VCaP (cell line): Measurements from ENCODE around the gene PADI3.
"Not testable (repeated sequence)": the region's sequence is repeated elsewhere in the genome, so short reads cannot be mapped to it uniquely, and the experiment has no call there.

ENCODE experiments used
- H3K27ac ChIP-seq: fragments of 450-650 bp; 2 replicates; pipeline ENCODE4 v1.5.1; 2017
- TF ChIP-seq, protein P1 (sequence below): fragments of 450-650 bp; conservative IDR thresholded peaks from 2 replicates; pipeline ENCODE4 v1.5.1; 2017; ENCODE audit warnings: mild to moderate bottlenecking, moderate library complexity

Gene PADI3

DNA sequence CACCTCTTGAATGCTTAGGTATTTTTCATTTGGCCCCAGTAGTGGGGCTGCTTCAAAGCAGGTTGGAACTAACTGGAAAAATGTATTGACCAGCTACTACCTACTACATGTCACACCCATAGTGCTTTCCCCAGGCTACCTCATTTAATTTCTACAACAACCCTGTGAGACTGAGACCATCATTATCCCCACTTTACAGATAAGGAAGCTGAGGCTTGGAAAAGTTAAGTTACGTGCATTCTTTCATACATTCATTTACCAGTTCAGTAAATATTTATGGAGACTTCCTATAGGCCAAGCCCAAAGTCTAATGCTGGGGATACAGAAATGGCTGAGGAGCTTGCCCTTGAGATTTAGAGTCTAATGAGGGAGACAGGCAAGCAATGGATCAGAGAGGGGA is 14.5 kb upstream of the PADI3 start:
- TF ChIP-seq, protein P1, sequence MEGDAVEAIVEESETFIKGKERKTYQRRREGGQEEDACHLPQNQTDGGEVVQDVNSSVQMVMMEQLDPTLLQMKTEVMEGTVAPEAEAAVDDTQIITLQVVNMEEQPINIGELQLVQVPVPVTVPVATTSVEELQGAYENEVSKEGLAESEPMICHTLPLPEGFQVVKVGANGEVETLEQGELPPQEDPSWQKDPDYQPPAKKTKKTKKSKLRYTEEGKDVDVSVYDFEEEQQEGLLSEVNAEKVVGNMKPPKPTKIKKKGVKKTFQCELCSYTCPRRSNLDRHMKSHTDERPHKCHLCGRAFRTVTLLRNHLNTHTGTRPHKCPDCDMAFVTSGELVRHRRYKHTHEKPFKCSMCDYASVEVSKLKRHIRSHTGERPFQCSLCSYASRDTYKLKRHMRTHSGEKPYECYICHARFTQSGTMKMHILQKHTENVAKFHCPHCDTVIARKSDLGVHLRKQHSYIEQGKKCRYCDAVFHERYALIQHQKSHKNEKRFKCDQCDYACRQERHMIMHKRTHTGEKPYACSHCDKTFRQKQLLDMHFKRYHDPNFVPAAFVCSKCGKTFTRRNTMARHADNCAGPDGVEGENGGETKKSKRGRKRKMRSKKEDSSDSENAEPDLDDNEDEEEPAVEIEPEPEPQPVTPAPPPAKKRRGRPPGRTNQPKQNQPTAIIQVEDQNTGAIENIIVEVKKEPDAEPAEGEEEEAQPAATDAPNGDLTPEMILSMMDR: no peak
- H3K27ac ChIP-seq: no peak overlapping the region

DNA sequence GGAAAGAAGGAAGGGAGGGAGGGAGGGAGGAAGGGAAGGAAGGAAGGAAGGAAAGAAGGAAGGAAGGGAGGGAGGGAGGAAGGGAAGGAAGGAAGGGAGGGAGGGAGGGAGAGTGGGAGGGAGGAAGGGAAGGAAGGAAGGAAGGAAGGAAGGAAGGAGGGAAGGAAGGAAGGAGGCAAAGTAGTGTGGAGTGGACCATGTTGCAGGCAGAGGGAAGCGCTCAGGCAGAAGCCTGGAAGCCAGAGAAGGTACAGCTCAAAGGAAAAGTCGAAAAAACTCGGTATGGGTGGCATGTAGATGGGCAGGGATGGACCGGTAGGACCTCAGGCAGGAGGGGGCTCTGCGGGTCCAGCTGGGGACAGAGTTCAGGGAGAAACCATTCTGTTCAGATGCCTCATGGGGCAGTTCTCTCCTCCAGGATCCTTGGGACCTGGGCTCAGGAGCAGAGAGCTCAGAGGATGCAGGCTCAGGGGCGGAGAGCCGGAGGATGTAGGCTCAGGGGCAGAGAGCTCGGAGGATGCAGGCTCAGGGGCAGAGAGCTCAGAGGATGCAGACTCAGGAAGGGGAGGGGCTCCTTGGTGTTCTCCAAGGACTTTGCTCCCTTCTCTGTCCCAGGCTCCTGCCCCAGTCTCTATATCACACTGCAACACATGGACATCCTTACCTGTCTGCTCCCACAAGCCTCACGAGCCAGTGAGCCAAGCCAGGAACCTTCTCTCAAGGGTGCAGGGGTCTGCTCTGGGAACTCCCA is 13.6 kb upstream of the PADI3 start:
- H3K27ac ChIP-seq: no peak overlapping the region
- TF ChIP-seq, protein P1: no peak

DNA sequence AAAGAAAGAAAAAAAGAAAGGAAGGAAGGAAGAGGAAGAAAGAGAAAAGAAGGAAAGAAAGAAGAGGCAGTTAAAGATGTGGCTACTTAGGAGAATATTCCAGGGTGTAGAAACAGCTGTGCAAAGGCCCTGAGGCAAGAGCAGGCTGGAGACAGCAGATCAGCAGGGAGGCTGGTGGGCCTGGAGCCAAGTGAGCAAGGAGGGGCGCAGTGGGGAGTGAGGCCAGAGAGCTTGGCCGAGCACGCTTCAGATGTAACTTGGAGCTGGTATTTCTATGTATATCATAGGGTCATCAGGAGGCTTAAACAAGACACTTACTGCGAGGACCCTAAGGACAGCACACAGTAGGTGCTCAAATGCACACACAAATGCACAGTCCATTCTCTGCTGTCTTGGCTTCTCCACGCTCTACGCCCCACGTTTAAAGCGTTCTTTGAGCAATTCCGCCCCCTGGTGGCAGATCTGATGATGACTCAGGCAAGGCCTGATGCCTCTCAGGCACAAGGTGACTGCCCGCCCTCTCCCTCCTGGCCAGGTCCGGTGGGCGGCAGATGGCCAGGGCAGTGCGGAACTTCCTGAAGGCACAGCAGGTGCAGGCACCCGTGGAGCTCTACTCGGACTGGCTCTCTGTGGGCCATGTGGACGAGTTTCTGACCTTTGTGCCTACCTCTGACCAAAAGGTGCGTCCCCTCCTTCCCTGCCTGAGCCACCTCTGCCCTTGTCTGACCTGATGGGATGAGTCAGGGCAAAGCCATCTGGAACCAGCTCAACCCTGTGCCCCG is 11.9 kb upstream of the PADI3 start:
- H3K27ac ChIP-seq: no peak overlapping the region
- TF ChIP-seq, protein P1: peak; percentile 84

DNA sequence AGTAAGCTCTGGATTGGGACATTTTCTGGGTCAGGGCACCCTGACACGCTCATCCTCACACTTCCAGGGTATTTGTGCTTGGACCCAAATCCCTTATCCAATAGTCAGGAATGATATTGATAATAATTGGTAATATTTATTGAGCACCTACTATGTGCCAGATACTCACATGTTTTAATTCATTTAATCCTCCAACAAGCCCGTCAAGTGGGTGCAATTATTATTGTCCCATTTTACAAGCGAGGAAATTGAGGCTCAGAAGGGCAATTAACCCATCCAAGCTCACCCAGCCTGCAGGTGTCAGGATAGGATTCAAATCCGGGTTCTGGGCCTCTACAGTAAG is 11.4 kb upstream of the PADI3 start:
- TF ChIP-seq, protein P1: no peak
- H3K27ac ChIP-seq: no peak overlapping the region

DNA sequence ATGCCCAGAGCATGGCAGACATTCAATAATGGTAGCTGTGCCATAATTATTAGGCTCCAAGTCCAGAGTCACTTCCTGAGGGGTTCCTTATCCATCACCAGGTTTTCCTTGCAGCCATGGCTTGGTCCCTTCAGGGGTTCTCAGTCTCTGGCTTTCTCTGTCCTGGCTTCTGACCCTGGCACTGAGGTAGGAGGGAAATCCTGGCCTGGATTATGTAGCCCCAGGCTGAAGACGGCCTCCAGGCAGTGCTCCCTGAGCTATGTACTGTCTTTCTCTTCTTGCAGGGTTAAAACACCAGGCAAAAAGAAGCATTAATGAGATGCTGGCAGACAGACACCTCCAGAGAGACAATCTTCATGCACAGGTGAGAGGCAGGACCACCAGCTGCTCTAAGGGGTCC is 9.5 kb upstream of the PADI3 start:
- no peak overlapping the region for H3K27ac ChIP-seq
- TF ChIP-seq, protein P1: no peak

DNA sequence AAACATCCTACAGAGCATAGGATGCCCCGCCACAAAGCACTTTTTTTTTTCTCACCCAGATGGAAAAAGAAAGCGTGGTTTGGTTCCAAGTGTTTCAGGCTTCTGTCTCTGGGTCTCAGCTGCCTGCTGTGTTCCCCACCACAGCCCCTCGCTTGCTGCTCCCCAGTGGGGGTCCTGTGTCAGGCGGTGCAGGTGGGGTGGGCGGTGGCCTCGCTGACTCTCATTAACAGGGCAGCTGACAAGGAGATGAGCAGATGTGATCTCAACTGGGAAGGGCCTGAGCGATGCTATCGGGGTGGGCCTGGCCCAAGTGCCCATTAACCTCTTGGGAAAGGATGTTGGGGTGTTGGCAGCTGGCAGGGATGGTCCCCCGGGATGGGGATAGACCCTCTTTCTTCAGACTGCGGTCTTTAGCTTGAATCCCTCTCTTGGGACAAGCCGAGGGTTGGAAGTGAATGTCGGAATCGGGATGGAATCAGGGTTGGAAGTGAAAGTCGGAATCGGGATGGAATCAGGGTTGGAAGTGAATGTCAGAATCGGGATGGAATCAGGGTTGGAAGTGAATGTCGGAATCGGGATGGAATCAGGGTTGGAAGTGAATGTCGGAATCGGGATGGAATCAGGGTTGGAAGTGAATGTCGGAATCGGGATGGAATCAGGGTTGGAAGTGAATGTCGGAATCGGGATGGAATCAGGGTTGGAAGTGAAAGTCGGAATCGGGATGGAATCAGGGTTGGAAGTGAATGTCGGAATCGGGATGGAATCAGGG is 7.7 kb upstream of the PADI3 start:
- H3K27ac ChIP-seq: not testable (repeated sequence)

DNA sequence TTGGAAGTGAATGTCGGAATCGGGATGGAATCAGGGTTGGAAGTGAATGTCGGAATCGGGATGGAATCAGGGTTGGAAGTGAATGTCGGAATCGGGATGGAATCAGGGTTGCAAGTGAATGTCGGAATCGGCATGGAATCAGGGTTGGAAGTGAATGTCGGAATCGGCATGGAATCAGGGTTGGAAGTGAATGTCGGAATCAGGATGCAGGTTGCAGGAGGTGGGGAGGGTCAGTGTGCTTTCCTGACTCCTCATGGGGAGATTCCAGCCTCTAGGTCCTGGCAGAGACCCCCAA is 7.2 kb upstream of the PADI3 start:
- H3K27ac ChIP-seq: not testable (repeated sequence)

DNA sequence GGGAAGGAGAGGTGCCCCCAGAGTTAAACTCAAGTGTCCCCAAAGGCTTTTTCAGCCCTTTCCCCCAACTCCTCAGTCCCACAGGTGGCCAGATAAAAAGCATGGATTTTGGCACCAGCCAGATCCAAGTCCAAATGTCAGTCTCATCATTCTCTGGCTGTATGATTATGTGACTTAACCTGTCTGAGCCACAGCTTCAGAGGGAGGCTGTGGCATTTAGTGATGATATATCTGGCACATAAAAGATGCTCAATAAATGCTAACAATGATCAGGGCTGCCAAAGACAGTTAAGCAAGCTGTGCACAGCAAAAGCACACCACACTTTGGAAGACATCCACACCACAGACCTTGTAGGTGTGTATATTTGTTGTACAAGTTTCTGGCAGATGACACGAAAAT is 5.6 kb upstream of the PADI3 start:
- TF ChIP-seq, protein P1: no peak
- H3K27ac ChIP-seq: no peak overlapping the region
